ENCODE results near the gene CYP26B1. TPM values are rescaled to one million over a fixed set of nuclear protein-coding genes. Genes with fewer than 3 reads are reported as not detected.

The CYP26B1 gene
- total RNA-seq, 1 experiment from 2014 or later = 1.1 TPM

- no peak for DNase-seq
- H3K36me3 ChIP-seq (replicated peaks; ENCODE audit: control insufficient read depth, insufficient read depth, low read length) = no peaks in the 10 kb centered on the region
- no peak overlapping the region for H3K4me3 ChIP-seq (ENCODE audit: insufficient read depth, low read depth, low read length)
- no peaks in the 10 kb centered on the region for H3K27me3 ChIP-seq (ENCODE audit: control insufficient read depth, insufficient read depth, low read length)
Observed at GRCh38 chr2:72084584-72084976, 63.1 kb downstream of the CYP26B1 start.

- no peak for DNase-seq
- no peaks in the 10 kb centered on the region for H3K27me3 ChIP-seq (ENCODE audit: control insufficient read depth, insufficient read depth, low read length)
- no peak overlapping the region for H3K4me3 ChIP-seq (ENCODE audit: insufficient read depth, low read depth, low read length)
- no peaks in the 10 kb centered on the region for H3K36me3 ChIP-seq (replicated peaks; ENCODE audit: control insufficient read depth, insufficient read depth, low read length)
Observed at GRCh38 chr2:72083751-72084583, 63.7 kb downstream of the CYP26B1 start.

GRCh38 chr2:72082887-72083286 is 64.8 kb downstream of the CYP26B1 start:
- Histone ChIP-seq H3K36me3 (replicated peaks; ENCODE audit: control insufficient read depth, insufficient read depth, low read length) (no peaks in the 10 kb centered on the region), H3K4me3 (ENCODE audit: insufficient read depth, low read depth, low read length) (no peak overlapping the region), H3K27me3 (ENCODE audit: control insufficient read depth, insufficient read depth, low read length) (no peaks in the 10 kb centered on the region)
- no peak for DNase-seq

GRCh38 chr2:72082021-72082601 is 65.6 kb downstream of the CYP26B1 start:
- no peak for DNase-seq
- Histone ChIP-seq H3K27me3 (ENCODE audit: control insufficient read depth, insufficient read depth, low read length) (no peaks in the 10 kb centered on the region), H3K4me3 (ENCODE audit: insufficient read depth, low read depth, low read length) (no peak overlapping the region), H3K36me3 (replicated peaks; ENCODE audit: control insufficient read depth, insufficient read depth, low read length) (no peaks in the 10 kb centered on the region)

- Histone ChIP-seq H3K36me3 (replicated peaks; ENCODE audit: control insufficient read depth, insufficient read depth, low read length) (no peaks in the 10 kb centered on the region), H3K27me3 (ENCODE audit: control insufficient read depth, insufficient read depth, low read length) (no peaks in the 10 kb centered on the region), H3K4me3 (ENCODE audit: insufficient read depth, low read depth, low read length) (no peak overlapping the region)
- no peak for DNase-seq
Observed at GRCh38 chr2:72081451-72081850, 66.2 kb downstream of the CYP26B1 start.

GRCh38 chr2:72080286-72081145 is 67.1 kb downstream of the CYP26B1 start:
- Histone ChIP-seq H3K4me3 (ENCODE audit: insufficient read depth, low read depth, low read length) (no peak overlapping the region), H3K36me3 (replicated peaks; ENCODE audit: control insufficient read depth, insufficient read depth, low read length) (no peaks in the 10 kb centered on the region), H3K27me3 (ENCODE audit: control insufficient read depth, insufficient read depth, low read length) (no peaks in the 10 kb centered on the region)
- DNase-seq = no peak

All from H7 (cell line).